Caco-2 (cell line): ENCODE measurements around the gene GCKR. TPM values are rescaled to one million over a fixed set of nuclear protein-coding genes. Genes with fewer than 3 reads are reported as not detected.

ENCODE experiments used
- BruUV-seq: library from RNA; stranded (reverse); fragments of 400-500 nt; replicated peaks from 2 replicates; lab custom pipeline; 2021; lab: Mats Ljungman, UMichigan
- CTCF ChIA-PET: fragments of 300-600 bp; sonication (Branson Sonifier 250); formaldehyde crosslinking; loops from one replicate; lab custom pipeline; 2022; ENCODE audit warnings: antibody characterized with exemption; lab: Charles Lee
- POLR2A ChIA-PET: fragments of 300-600 bp; sonication (Branson Sonifier 250); formaldehyde crosslinking; loops from one replicate; lab custom pipeline; 2022; ENCODE audit warnings: antibody characterized with exemption; lab: Charles Lee
- DNase-seq, 2 experiments: peaks; one replicate each; pipeline versions ENCODE4 v3.0.0 to v3.0.0-alpha.2; 2020 to 2022
- H3K27me3 ChIP-seq: replicated peaks from 2 replicates; pipeline ENCODE4 v1.6.0; 2011; ENCODE audit warnings: low read length; ENCODE audit not compliant: control insufficient read depth, insufficient read depth
- H3K36me3 ChIP-seq: 2 replicates; pipeline ENCODE4 v1.5.1; 2011; ENCODE audit warnings: low read length; ENCODE audit not compliant: control insufficient read depth, insufficient read depth
- H3K4me1 ChIP-seq: fragments of 250-450 bp; sonication (Bioruptor Pico); 2 replicates; pipeline ENCODE4 v1.5.1; 2020; ENCODE audit warnings: mild to moderate bottlenecking
- H3K4me3 ChIP-seq: 2 replicates; pipeline ENCODE4 v1.5.1; 2011; ENCODE audit warnings: low read depth, mild to moderate bottlenecking, control low read depth, low read length
- H3K9me3 ChIP-seq: fragments of 250-450 bp; sonication (Bioruptor Pico); 2 replicates; pipeline ENCODE4 v1.5.1; 2020; ENCODE audit warnings: mild to moderate bottlenecking, moderate library complexity
- H3K27ac Mint-ChIP-seq: one replicate; pipeline ENCODE4 v1.8.0; 2022; ENCODE audit warnings: mixed read lengths; ENCODE audit not compliant: unreplicated experiment
- H3K27me3 Mint-ChIP-seq: one replicate; pipeline ENCODE4 v1.8.0; 2022; ENCODE audit warnings: mixed read lengths; ENCODE audit not compliant: insufficient read depth, unreplicated experiment
- H3K36me3 Mint-ChIP-seq: one replicate; pipeline ENCODE4 v1.8.0; 2022; ENCODE audit warnings: mild to moderate bottlenecking, mixed read lengths; ENCODE audit not compliant: insufficient read depth, unreplicated experiment
- H3K4me1 Mint-ChIP-seq: one replicate; pipeline ENCODE4 v1.8.0; 2022; ENCODE audit warnings: low read depth, mixed read lengths; ENCODE audit not compliant: unreplicated experiment
- H3K4me3 Mint-ChIP-seq: one replicate; pipeline ENCODE4 v1.8.0; 2022; ENCODE audit warnings: mild to moderate bottlenecking, moderate library complexity, mixed read lengths; ENCODE audit not compliant: unreplicated experiment
- H3K9me3 Mint-ChIP-seq: one replicate; pipeline ENCODE4 v1.8.0; 2022; ENCODE audit warnings: mixed read lengths; ENCODE audit not compliant: unreplicated experiment
- intact Hi-C: fragments of 100-400 bp; cut with micrococcal nuclease; formaldehyde crosslinking; loops from one replicate; pipeline ENCODE4 v1.10.0; 2022; ENCODE audit not compliant: unreplicated experiment
- total RNA-seq: library from RNA; stranded (reverse); gene quantifications from 2 replicates; pipeline ENCODE4 v1.2.3, GENCODE V29; 2022
- TF ChIP-seq, protein P1 (sequence below), 2 experiments: fragments of 200-600 bp in 1 of 2; IDR thresholded peaks; 1 replicate in 1 of 2; 2 replicates in 1 of 2; pipeline versions ENCODE4 v1.5.1 to v1.8.0; 2011 to 2022; ENCODE audit warnings: antibody characterized with exemption in 1 of 2, control low read depth in 1 of 2, inconsistent platforms in 1 of 2, low read depth in 1 of 2, low read length in 1 of 2, mild to moderate bottlenecking in 1 of 2, moderate library complexity in 1 of 2; ENCODE audit not compliant: insufficient read depth in 1 of 2, severe bottlenecking in 1 of 2, unreplicated experiment in 1 of 2

GCKR gene
- total RNA-seq, 1 experiment from 2014 or later: not detected

DNA sequence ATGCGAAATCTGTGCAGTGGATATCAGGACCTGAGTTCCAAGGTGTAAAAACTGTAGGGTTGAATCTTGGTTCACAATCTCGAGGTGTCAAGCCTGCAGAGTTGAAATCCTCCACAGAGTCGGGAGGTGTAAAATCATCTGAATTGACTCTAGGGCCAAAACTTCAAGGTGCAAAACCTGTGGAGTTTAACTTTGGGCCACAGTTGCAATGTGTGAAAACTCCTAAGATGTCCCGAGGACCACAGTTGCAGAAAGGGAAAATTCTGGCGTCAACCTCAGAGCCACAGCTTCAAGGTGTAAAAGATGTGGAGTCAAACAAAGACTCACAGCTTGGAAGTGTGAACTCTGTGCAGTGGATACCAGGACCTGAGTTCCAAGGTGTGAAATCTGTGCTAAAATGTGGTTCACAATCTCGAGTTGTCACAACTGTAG is 76.4 kb downstream of the GCKR start:
- Mint-ChIP-seq H3K4me1 (no peaks in the 10 kb centered on the region), H3K4me3 (no peak overlapping the region), H3K9me3 (peaks cover 10% of the 10 kb centered on the region), H3K36me3 (no peaks in the 10 kb centered on the region), H3K27ac (no peak overlapping the region), H3K27me3 (peaks cover 7% of the 10 kb centered on the region)
- H3K36me3 ChIP-seq: no peaks in the 10 kb centered on the region
- TF ChIP-seq, protein P1, sequence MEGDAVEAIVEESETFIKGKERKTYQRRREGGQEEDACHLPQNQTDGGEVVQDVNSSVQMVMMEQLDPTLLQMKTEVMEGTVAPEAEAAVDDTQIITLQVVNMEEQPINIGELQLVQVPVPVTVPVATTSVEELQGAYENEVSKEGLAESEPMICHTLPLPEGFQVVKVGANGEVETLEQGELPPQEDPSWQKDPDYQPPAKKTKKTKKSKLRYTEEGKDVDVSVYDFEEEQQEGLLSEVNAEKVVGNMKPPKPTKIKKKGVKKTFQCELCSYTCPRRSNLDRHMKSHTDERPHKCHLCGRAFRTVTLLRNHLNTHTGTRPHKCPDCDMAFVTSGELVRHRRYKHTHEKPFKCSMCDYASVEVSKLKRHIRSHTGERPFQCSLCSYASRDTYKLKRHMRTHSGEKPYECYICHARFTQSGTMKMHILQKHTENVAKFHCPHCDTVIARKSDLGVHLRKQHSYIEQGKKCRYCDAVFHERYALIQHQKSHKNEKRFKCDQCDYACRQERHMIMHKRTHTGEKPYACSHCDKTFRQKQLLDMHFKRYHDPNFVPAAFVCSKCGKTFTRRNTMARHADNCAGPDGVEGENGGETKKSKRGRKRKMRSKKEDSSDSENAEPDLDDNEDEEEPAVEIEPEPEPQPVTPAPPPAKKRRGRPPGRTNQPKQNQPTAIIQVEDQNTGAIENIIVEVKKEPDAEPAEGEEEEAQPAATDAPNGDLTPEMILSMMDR (IDR thresholded peaks at IDR 0.05; ENCODE audit: insufficient read depth in 1 of 2, low read depth in 1 of 2, low read length in 1 of 2, severe bottlenecking in 1 of 2, unreplicated experiment in 1 of 2): no peak
- DNase-seq: no peak
- ChIA-PET POLR2A (no interaction called here), CTCF (no interaction called here)
- no peaks in the 10 kb centered on the region; the same call in 1 of the 2 replicates for H3K9me3 ChIP-seq
- no peaks in the 10 kb centered on the region for H3K4me1 ChIP-seq
- BruUV-seq: no TSS peak
- H3K4me3 ChIP-seq: no peak overlapping the region
- H3K27me3 ChIP-seq: no peaks in the 10 kb centered on the region
- intact Hi-C loops: no loop called here

Other genes starting within 250 kb of the GCKR start
- gene SLC30A3, start 233.8 kb upstream of the GCKR start, total RNA-seq: 3.9 and 4.3 TPM in 2 replicates
- gene DNAJC5G, start 221.4 kb upstream of the GCKR start, total RNA-seq: 0.25 and 0.51 TPM in 2 replicates
- gene TRIM54, start 214.4 kb upstream of the GCKR start, total RNA-seq: 0.25 TPM in 1 of 2 replicates, not detected in the other
- gene UCN, start 188.4 kb upstream of the GCKR start, total RNA-seq: 0.86 TPM in 1 of 2 replicates, not detected in the other
- gene MPV17, start 173.7 kb upstream of the GCKR start, total RNA-seq: 43.4 and 50.6 TPM in 2 replicates
- gene GTF3C2, start 140.1 kb upstream of the GCKR start, total RNA-seq: 81.0 and 91.4 TPM in 2 replicates
- 79.7 and 91.3 TPM in 2 replicates for gene EIF2B4, start 126.5 kb upstream of the GCKR start, total RNA-seq
- gene SNX17, start 126.2 kb upstream of the GCKR start, total RNA-seq: 98.7 and 108 TPM in 2 replicates
- gene ZNF513, start 116.1 kb upstream of the GCKR start, total RNA-seq: 18.2 and 19.2 TPM in 2 replicates
- 140 and 149 TPM in 2 replicates for gene PPM1G, start 87.2 kb upstream of the GCKR start, total RNA-seq
- gene NRBP1, start 68.2 kb upstream of the GCKR start, total RNA-seq: 148 and 169 TPM in 2 replicates
- 47.8 and 53.9 TPM in 2 replicates for gene KRTCAP3, start 54.5 kb upstream of the GCKR start, total RNA-seq
- gene IFT172, start 7.1 kb upstream of the GCKR start, total RNA-seq: 17.2 and 21.9 TPM in 2 replicates
- 2.4 and 2.5 TPM in 2 replicates for gene FNDC4, start 1.6 kb upstream of the GCKR start, total RNA-seq
- gene ZNF512, start 86.2 kb downstream of the GCKR start, total RNA-seq: 33.9 and 38.9 TPM in 2 replicates
- 3.9 and 4.7 TPM in 2 replicates for gene CCDC121, start 132.2 kb downstream of the GCKR start, total RNA-seq
- gene GPN1, start 132.2 kb downstream of the GCKR start, total RNA-seq: 45.9 and 60.9 TPM in 2 replicates
- 42.4 and 43.5 TPM in 2 replicates for gene SUPT7L, start 166.8 kb downstream of the GCKR start, total RNA-seq
- 33.8 and 34.3 TPM in 2 replicates for gene SLC4A1AP, start 167.1 kb downstream of the GCKR start, total RNA-seq